NCI-H446 treated with DMSO at 0.1 percent for 48 hours (cell line): Measurements from ENCODE around the gene ROR1.
A peak's percentile ranks its signal among the peaks of the same experiment; 100 is the strongest.

Experiments used
- DNase-seq: peaks from one replicate; lab custom pipeline; 2025; lab: John Stamatoyannopoulos, UW

Gene ROR1

DNA sequence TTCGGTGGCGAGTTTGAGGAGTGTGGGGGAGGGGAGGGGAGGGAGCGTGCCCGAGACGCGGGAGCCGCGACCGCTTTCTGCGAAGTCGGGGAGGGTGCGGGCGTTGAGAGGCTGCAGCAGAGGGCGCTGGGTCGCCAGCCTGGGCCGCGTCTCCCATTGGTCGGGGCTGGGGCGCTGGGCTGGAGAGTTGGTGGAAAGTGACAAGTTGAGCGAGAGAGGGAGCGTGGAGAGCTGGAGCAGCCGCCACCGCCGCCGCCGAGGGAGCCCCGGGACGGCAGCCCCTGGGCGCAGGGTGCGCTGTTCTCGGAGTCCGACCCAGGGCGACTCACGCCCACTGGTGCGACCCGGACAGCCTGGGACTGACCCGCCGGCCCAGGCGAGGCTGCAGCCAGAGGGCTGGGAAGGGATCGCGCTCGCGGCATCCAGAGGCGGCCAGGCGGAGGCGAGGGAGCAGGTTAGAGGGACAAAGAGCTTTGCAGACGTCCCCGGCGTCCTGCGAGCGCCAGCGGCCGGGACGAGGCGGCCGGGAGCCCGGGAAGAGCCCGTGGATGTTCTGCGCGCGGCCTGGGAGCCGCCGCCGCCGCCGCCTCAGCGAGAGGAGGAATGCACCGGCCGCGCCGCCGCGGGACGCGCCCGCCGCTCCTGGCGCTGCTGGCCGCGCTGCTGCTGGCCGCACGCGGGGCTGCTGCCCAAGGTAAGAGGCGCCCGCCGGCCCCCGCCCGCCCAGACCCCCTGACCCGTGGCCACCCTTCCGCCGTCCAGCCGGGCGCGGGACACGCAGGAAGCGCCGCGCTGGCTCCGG, at the start of gene ROR1:
Gene ROR1 (plus strand): TSS at position 203 of the 802 bp plus-strand sequence.
- peak; percentile 84 for DNase-seq

GRCh38 chr1:63724375-63724899, 49.4 kb upstream of the ROR1 start:
- DNase-seq, result no peak

- no peak for DNase-seq
These were observed 45.1 kb upstream of the ROR1 start for GRCh38 chr1:63728611-63729226.

DNA sequence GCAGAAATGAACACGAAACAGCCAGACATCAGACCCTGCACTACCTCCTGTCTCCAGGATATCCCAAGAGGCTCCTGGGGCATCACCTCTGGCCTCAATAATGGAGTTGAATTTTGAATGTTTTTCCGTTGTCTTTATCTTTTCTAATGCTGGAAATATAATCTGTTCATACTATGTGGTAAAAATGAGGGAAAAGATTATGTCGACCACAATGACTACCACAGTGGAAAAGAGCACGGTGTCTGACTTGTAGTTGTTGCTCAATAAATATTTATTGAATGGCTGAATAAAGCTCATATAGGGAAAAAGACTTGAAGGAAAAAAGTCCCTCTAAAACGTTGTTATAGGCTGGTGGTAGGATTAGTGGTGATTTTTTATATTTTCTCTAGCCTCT, 44.6 kb upstream of the ROR1 start:
- no peak for DNase-seq

DNA sequence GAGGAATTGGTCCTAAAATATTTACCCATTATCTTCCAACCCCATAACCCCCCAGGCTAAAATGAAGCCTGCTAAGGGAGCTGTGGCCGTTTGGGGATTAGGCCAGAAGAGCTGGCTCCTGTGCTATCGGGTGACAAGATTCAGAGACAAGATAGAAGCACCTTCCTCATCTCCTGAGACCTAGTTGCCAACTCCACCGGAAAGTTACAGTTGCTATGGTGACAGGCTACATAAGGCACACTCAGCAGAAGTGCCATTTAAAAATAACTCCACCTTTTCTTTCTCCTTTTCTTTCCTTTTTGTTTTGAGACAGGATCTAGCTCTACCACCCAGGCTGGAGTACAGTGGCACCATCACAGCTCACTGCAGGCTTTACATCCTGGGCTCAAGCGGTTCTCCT, 43.6 kb upstream of the ROR1 start:
- no peak for DNase-seq

DNA sequence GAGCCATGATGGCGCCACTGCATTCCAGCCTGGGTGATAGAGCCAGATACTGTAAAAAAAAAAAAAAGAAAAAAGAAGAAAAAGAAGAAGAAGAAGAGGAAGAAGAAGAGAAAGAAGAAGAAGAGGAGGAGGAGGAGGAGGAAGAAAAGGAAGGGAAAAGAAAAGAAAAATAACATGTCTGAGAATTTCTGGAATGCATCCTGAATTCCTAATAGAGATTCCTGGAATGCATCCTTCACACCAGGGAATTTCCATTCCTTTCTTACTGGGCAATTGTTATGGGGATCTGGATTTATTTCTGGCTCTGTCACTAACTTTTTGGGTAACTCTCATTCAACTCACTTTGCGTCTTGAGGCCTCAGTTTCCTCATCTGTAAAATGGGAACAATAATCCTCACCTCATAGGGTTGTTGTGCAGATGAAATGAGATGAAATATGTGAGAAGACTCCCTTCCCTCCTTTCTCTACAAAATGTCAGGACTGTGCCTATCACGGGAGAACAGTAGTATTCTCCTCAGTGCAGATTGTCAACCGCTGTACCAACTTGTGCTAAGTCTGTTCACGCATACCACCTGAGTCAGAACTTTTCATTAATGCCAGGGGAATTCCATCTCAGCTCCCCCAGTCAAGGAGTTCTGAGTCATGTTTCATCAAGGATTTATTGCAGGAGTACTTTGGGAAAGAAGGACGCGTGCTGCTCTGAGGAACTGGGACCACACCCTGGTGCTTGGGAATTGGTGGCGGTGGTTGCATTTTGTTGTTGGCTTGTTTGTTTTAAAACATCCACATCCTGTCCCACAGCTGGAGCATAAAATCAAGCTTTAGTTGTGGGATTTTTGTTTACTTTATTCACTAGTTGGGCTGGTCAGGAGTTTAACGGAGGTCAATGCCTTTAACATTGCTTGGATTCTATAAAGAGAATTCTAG, 42.4 kb upstream of the ROR1 start:
- DNase-seq, result no peak

- no peak for DNase-seq
These were observed 41.2 kb upstream of the ROR1 start for GRCh38 chr1:63732666-63733065.

GRCh38 chr1:63738772-63739171, 35.0 kb upstream of the ROR1 start:
- DNase-seq, result no peak

GRCh38 chr1:63739452-63739851, 34.4 kb upstream of the ROR1 start:
- no peak for DNase-seq

- no peak for DNase-seq
These were observed 33.4 kb upstream of the ROR1 start for GRCh38 chr1:63740432-63740831.

DNA sequence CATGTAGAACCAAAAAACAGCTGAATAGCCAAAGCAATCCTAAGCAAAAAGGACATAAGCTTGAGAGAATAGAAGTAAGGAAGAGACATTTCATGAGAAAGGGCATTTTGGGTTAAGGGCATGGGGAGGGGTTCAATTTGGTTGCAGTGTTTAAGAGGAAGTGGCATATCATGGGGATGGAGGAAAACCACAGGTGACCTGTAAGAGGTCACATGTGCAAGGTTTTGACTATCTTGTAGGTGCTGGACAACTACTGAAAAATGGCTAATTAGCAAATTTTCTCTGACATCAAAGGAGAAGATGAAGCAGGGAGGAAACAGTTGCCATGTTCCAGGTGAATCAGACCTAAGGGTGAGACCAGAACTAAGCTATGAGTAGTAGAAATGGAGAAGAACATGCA, 31.3 kb upstream of the ROR1 start:
- no peak for DNase-seq

DNA sequence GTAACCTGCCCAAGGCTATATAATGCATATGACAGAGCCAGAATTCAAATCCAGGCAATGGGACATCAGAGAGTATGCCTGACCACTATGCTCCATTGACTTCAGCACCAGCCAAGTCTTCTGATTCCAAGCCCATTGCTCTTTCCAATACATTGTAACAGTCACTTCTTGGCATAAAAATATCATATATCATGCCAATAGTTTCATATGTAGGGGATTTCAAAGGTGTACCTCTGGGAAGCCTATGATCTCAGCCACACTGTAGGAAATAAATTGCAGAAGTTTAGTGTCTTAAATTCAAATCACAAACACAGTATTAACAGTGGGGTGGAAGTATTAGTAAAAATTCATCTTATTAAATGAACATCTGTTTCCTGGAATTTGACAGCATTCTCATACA, 30.0 kb upstream of the ROR1 start:
- no peak for DNase-seq

DNA sequence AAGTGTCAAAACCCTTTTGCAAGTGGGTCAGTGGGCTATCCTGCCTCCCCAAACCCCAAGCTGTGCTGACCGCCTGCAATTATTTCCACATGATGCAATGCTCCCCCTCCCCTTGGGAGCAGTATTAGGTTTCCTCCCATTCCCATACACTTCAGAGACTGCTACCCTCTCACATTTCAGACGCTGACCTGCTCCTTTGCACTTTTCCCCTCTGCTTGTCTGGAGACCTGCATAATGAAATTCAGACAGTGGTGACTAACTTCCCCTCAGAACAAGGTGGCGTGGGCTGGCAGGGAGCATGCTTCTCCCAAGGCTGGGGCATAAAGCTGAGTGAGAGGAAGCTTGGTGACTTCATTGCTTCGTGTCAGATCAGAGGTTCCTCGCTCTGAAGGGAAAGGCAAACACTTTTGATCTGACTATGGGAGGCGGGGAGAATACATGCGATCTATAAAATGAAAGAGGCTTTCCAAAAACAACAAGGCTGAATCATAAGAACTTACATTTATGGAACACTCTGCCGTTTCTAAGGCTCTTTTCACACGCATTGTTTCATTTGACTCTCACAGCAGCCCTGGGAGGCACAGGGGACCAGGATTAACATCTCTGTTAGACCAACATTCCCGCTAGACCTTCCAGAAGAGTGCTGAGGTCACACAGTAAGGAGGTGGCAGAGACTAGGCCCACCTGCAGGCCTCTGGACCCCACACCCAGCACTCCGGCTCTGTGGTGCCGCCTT, 27.5 kb upstream of the ROR1 start:
- no peak for DNase-seq

GRCh38 chr1:63747445-63747844, 26.4 kb upstream of the ROR1 start:
- DNase-seq, result no peak

- no peak for DNase-seq
These were observed 25.7 kb upstream of the ROR1 start for GRCh38 chr1:63748046-63748580.

GRCh38 chr1:63748641-63749040, 25.2 kb upstream of the ROR1 start:
- no peak for DNase-seq

- DNase-seq, result no peak
These were observed 23.1 kb upstream of the ROR1 start for GRCh38 chr1:63750721-63751120.

DNA sequence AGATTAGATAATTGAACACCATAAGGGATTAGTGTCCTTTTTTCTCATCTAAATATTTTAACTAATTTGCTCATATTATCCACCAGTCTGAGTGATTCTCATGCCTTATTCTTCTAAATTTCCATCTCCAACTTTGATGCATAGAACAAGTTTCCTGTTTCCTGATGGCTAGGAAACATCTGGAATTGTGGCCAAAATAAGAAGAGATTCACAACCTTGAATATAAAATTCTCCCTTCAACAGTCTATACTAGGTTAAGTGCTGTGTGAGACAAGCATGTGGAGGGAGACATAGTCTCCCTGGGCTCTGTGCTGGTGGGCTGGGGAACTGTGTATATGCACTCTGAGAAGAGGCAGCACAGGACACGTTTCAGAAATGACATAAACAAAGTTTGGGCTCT, 21.6 kb upstream of the ROR1 start:
- no peak for DNase-seq

DNA sequence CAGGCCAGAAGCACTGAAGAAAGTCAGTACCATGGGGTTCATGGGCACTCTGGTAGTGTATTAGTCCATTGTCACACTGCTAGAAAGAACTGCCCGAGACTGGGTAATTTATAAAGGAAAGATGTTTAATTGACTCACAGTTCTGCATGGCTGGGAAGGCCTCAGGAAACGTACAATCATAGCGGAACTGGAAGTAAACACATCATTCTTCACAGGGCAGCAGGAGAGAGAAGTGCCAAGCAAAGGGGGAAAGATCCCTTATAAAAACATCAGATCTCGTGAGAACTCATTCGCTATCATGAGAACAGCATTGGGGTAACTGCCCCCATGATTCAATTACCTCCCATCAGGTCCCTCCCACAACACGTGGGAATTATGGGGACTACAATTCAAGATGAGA, 20.2 kb upstream of the ROR1 start:
- DNase-seq, result no peak

DNA sequence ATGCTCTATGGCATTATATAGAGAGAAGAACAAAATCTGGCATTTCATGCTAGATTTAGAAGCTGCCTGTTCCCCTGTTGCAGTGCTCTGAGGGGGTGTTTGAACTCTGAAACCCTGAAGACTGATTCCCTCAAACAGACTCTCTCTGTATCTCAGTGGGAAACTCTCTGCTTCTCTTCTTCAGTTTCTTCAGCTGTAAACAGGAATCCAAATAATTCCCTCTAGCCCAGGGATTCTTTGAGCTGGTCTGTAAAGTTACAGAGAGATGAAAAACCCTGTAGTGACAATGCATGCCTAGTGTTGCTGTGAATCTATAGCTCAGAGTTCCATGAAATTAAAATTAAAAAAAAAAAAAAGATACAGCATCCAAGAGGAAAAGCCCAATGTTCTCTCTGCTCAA, 17.0 kb upstream of the ROR1 start:
- DNase-seq, result no peak

DNA sequence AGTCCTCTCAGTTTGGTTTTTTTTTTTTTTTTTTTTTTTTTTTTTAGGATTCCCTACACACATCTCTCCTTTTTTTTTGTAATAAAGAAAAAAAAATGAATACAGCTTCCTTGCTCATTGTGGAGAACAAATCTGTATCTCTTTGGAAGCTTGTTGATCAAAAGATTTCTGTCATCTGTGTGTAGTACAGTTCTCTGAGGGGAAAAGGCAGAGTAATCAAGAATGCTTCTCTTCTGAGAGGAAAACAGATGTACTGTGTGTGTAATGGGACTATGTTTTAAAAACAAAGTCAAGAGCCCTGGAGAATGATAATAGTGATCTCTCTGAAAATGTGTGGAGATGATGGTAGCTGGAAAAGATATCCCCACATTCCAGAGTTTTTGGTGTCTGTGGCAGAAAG, 16.5 kb upstream of the ROR1 start:
- no peak for DNase-seq

- no peak for DNase-seq
These were observed 15.0 kb upstream of the ROR1 start for GRCh38 chr1:63758791-63759190.
